Measurements from ENCODE around the gene PNLIPRP2. TPM values are rescaled to one million over a fixed set of nuclear protein-coding genes. Genes with fewer than 3 reads are reported as not detected.

PNLIPRP2 gene
- total RNA-seq, 2 experiments from 2014 or later, result not detected

DNA sequence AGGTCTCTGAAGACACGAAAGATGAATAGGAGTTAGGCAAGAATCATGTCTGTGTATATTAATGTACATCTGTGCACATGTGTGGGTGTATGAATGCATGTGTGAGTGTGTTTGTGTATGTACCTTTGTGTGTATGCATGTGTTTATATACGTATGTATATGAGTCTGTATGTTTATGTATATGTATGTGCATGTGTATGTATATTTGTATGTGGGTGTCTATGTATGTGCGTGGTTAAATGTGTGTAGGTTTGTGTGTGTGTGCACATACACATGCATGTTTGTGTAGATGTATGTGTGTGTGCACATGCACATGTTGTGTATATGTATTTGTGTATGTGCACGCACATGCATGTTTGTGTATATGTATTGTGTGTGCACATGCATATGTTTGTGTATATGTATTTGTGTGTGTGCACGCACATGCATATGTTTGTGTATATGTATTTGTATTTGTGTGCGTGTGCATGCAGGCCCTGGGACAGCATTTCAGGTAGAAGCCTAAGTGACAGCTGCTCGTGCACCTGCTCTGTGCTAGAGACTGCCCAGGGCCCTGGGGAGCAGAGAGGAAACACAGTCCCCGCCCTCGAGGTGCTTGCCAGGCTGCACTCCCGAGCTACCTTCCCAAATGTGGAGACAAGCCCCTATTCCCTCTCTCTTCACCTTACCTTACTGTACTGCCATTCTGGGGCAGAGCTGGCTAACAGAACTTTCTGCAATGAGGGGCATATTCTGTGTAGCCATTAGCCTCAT lies 17.9 kb upstream of the PNLIPRP2 start:
- POLR2A ChIA-PET, result no interaction called here
- Mint-ChIP-seq H3K27me3 (peaks cover 7% of the 10 kb centered on the region), H3K9me3 (no peaks in the 10 kb centered on the region), H3K4me1 (ENCODE audit: low read depth) (no peaks in the 10 kb centered on the region), H3K27ac (no peak overlapping the region), H3K4me3 (no peak overlapping the region), H3K36me3 (no peaks in the 10 kb centered on the region)
- intact Hi-C loops (cut with micrococcal nuclease), result no loop called here
- CTCF ChIA-PET, result no interaction called here
- DNase-seq, result no peak

DNA sequence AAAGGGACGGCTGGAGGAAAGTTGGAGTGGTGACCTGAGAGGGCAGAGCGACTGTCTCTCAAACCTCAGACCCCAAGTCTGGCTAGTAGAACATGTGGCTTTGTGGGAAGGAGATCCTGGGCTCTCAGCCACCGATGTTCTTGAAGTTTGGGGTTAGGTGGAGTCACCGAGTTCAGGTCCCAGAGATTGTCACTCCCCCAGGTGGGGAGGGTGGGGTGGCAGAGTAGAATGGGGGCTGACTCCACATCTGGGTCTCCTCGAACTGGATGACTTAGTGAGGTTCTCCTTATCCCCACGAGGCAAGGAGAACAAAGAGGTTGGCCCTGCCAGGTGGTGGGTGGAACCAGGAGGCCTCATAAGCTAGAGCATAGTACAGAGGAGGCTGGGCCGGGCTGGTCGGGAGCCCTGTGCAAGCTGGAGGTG lies 14.7 kb upstream of the PNLIPRP2 start:
- POLR2A ChIA-PET, result no interaction called here
- H3K27me3 Mint-ChIP-seq, result peaks cover 20% of the 10 kb centered on the region
- intact Hi-C loops (cut with micrococcal nuclease), result no loop called here

DNA sequence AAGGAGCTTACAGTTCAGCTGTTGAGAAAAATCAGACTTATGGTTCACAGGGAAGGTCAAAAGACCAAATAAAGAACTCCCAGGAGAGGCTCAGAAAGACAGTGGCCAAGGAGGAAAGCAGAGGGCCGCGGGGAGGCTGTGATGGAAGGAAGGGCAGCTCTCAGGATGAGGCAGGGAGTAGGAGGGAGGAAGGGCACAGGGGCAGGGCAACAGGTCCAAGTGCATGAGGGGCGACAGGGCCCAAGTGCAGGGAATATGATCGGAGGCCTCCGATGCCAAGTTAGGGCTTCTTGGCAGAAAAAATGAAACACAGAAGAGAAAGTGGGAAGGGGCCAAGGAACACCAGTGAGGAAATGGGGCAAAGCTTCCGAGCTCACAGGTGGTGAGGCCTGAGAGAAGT lies 13.4 kb upstream of the PNLIPRP2 start:
- Mint-ChIP-seq H3K36me3 (no peaks in the 10 kb centered on the region), H3K4me3 (no peak overlapping the region), H3K27ac (no peak overlapping the region), H3K27me3 (peaks cover 20% of the 10 kb centered on the region), H3K4me1 (ENCODE audit: low read depth) (no peaks in the 10 kb centered on the region), H3K9me3 (no peaks in the 10 kb centered on the region)
- DNase-seq, result no peak
- intact Hi-C loops (cut with micrococcal nuclease), result no loop called here
- ChIA-PET POLR2A (no interaction called here), CTCF (no interaction called here)

More for the DNA sequence above, 14.7 kb upstream of the PNLIPRP2 start:
- Mint-ChIP-seq H3K36me3 (no peaks in the 10 kb centered on the region), H3K27ac (no peak overlapping the region), H3K4me3 (no peak overlapping the region), H3K4me1 (ENCODE audit: low read depth) (no peaks in the 10 kb centered on the region), H3K9me3 (no peaks in the 10 kb centered on the region)
- CTCF ChIA-PET, result no interaction called here
- DNase-seq, result no peak

DNA sequence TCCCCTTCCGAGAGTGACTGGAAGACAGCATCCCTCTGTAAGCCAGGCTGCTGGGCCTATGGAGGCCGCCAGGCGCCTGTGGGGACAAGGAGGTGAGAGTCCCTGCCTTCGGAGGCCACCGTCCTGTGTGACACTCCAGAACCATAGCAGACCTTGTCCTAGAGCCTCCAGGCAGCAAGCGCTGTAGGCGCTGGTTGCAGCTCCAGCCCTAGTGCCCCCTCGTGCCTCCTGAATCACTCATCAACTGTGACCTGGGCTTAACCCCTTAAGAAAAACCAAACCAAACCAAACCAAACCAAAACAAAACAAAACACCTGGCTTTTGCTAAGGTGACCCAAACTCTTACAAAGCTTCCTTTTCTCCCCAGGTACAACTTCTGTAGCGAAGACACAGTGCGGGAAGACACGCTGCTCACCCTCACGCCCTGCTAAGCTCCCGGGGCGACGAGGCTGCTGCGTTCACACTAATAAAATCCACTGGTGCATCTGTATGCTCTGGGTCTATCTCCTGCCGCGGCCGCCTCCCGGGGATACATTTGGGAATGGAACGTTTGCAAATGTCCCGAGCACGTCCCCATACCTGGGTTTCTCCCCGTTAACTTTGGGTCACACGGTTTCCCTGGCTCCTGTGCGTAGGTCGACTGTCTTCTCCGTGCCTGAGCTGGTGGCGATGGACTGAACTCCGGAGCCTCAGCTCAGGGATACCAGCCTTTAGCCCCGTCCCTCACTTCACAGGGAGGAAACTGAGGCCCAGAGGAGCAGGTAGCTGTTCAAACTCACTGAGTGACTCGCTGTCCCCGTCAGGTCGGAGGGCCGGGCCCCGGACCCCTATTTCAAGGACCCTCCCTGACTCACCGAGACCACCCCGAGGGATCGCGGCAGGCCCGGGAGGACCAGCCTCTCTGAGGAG lies 11.8 kb upstream of the PNLIPRP2 start:
- Mint-ChIP-seq H3K36me3 (no peaks in the 10 kb centered on the region), H3K9me3 (no peaks in the 10 kb centered on the region), H3K27me3 (peaks cover 18% of the 10 kb centered on the region), H3K27ac (no peak overlapping the region), H3K4me1 (ENCODE audit: low read depth) (no peaks in the 10 kb centered on the region), H3K4me3 (no peak overlapping the region)
- POLR2A ChIA-PET, result no interaction called here
- intact Hi-C loops (cut with micrococcal nuclease), result no loop called here
- no peak for DNase-seq
- CTCF ChIA-PET, result no interaction called here

DNA sequence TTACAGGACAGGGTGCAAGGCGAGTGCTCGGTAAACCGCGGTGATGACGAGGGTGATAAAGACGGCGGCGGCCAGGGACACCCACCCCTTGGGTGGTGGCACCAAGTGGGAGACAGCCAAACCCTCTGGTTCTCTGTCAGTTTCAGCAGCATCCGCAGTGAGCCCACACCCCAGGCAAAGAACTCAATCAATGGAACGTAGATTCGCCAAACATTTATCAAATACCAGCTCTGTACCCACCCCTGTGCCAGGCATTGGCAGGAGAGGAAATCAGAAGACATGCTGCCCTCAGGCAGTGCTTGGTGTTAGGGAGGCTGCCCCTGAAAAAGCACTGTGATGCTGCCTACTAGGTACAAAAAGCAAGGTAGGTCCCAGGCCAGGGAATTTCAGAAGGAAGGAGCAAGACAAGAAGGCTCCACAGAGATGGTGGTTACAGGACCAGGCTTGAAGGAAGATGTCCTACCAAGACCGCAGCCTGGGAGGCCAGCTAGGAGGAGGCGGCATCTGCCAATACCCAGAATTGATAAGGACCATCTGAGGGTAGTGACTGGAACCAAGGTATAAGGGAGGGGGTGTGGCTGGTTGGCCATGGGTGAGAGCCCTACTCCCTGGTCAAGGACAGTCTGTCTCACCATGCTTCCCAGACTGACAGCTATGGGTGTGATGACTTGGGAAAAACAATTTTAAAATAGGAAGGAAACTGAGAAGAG lies 10.2 kb upstream of the PNLIPRP2 start:
- H3K27me3 Mint-ChIP-seq, result peaks cover 18% of the 10 kb centered on the region
- H3K4me3 Mint-ChIP-seq, result no peak overlapping the region
- no peaks in the 10 kb centered on the region for H3K36me3 Mint-ChIP-seq
- intact Hi-C loops (cut with micrococcal nuclease), result no loop called here
- DNase-seq, result no peak
- ChIA-PET CTCF (no interaction called here), POLR2A (no interaction called here)
- no peak overlapping the region for H3K27ac Mint-ChIP-seq
- no peaks in the 10 kb centered on the region for H3K9me3 Mint-ChIP-seq
- H3K4me1 Mint-ChIP-seq (ENCODE audit: low read depth), result no peaks in the 10 kb centered on the region

DNA sequence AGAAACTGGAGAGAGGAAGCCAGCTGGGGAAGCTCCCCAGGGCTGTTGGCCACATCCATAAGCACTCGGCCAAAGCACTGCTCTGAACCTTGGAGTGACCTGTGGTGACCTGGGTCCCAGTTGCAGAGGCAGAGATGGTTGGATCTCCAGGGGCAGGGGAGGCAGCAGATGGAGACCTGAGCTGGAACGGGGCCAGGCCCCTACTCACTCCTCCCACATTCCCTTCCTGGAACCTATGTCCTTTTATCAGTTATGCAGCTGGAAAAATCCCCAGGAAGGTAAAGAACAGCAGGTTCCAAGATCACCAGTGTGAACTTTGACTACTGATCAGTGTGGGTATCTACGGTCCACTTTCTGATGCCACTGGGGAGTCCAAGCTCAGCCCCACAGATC lies 9.6 kb upstream of the PNLIPRP2 start:
- DNase-seq, result no peak
- no peak overlapping the region for H3K4me3 Mint-ChIP-seq
- H3K27ac Mint-ChIP-seq, result no peak overlapping the region
- H3K4me1 Mint-ChIP-seq (ENCODE audit: low read depth), result no peaks in the 10 kb centered on the region
- ChIA-PET CTCF (no interaction called here), POLR2A (no interaction called here)
- peaks cover 17% of the 10 kb centered on the region for H3K27me3 Mint-ChIP-seq
- no peaks in the 10 kb centered on the region for H3K9me3 Mint-ChIP-seq
- intact Hi-C loops (cut with micrococcal nuclease), result no loop called here
- H3K36me3 Mint-ChIP-seq, result no peaks in the 10 kb centered on the region

DNA sequence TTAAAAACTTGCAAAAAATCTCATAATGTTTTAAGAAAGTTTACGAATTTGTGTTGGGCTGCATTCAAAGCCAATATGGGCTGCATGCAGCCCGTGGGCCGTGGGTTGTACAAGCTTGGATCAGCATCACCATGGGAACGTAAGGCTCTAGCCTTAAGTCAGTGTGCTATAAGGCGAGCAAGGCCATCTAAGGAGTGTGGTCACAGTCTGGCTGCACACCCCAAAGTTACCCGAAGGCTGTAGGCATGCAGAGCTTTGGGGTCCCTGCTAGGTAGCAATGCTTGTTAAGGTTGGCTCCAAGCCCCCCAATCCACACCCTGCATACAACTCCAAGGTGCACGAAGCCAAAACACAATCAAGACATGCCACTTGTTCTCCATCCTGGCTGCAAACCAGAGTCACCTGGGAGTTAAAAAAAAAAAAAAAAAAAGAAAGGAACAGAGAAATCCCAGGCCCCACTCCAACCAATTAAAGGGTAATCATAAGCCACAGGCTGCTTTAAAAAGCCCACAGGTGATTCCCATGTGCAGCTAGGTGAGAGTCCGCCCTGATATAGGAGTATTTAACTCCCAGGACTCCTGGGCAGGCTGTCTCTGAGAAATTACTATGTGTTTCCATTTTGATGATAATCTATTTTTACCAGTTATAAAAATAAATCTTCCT lies 8.5 kb upstream of the PNLIPRP2 start:
- no peaks in the 10 kb centered on the region for H3K4me1 Mint-ChIP-seq (ENCODE audit: low read depth)
- H3K9me3 Mint-ChIP-seq, result no peaks in the 10 kb centered on the region
- peaks cover 15% of the 10 kb centered on the region for H3K27me3 Mint-ChIP-seq
- DNase-seq, result no peak
- ChIA-PET POLR2A (no interaction called here), CTCF (no interaction called here)
- H3K27ac Mint-ChIP-seq, result no peak overlapping the region
- intact Hi-C loops (cut with micrococcal nuclease), result no loop called here
- no peak overlapping the region for H3K4me3 Mint-ChIP-seq
- no peaks in the 10 kb centered on the region for H3K36me3 Mint-ChIP-seq

DNA sequence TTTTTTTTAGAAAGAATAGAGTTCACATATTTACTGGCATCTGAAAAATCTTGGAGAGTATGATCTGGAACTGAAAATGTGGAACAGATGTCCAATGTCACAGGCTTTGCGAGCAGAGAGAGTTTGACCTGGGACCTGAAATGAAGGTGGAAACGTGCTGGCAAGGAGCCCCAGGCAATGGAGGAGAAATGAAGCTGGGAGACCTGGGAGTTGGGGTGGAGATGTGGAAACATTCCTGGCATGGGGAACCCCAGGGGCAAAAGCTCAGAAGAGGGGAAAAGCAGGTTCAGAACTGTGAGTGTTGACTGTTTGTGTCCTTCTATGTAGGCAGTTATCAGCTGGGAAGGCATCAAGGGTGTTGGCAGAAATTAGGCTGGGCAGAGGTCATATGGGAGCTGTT lies 7.3 kb upstream of the PNLIPRP2 start:
- POLR2A ChIA-PET, result interaction anchor here (0.6 kb wide), 1 partner anchor 12 kb away, joined by 5 read pairs; no protein-coding TSS in a partner anchor
- no peaks in the 10 kb centered on the region for H3K36me3 Mint-ChIP-seq

DNA sequence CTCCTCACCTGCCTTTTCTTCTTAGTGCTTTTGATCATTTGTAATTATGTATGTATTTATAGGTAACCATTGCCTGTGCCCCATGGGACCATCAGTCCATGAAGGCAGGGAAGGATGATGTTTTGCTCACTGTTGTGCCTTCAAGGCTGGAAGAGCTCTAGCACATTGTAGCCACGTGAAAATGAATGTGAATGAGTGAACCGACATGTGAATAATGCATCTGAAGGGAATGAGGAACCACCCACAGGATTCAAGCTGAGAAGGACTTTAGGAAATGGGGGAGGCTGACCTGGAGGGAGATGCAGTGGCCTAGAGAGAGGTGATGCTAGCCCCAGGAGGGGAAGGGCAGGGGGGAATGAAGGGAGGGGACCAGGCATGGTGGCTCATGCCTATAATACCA lies 6.0 kb upstream of the PNLIPRP2 start:
- no peak overlapping the region for H3K4me3 Mint-ChIP-seq
- no peak overlapping the region for H3K27ac Mint-ChIP-seq
- H3K4me1 Mint-ChIP-seq (ENCODE audit: low read depth), result no peaks in the 10 kb centered on the region
- no peak for DNase-seq
- H3K36me3 Mint-ChIP-seq, result no peaks in the 10 kb centered on the region
- peaks cover 3% of the 10 kb centered on the region for H3K27me3 Mint-ChIP-seq
- CTCF ChIA-PET, result no interaction called here
- intact Hi-C loops (cut with micrococcal nuclease), result no loop called here
- POLR2A ChIA-PET, result no interaction called here
- no peaks in the 10 kb centered on the region for H3K9me3 Mint-ChIP-seq

More for the DNA sequence above, 7.3 kb upstream of the PNLIPRP2 start:
- no peak overlapping the region for H3K27ac Mint-ChIP-seq
- intact Hi-C loops (cut with micrococcal nuclease), result no loop called here
- H3K4me3 Mint-ChIP-seq, result no peak overlapping the region
- no peak for DNase-seq
- peaks cover 12% of the 10 kb centered on the region for H3K27me3 Mint-ChIP-seq
- no peaks in the 10 kb centered on the region for H3K4me1 Mint-ChIP-seq (ENCODE audit: low read depth)
- no peaks in the 10 kb centered on the region for H3K9me3 Mint-ChIP-seq
- CTCF ChIA-PET, result no interaction called here

DNA sequence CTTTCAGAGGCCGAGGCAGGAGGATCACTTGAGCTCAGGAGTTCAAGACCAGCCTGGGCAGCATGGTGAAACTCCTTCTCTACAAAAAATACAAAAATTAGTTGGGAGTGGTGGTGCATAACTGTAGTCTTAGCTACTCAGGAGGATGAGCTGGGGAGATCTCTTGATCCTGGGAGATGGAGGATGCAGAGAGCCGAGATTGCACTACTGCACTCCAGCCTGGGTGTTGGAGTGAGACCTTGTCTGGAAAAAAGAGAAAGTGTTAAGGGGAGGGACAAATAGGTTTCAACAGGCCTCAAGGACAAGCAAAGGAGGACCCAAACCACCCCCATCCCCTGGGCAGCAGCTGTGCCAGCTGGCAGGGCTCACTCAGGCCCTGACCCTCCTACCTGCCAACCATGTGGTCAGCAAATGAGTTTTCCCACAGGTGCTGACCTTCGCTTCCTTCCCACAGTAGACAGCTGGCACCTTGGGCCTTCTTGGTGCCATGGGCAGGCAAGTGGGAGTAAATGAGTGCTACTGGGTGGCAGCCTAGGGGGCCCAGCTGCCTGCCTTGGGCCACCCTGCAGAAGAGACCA lies 5.5 kb upstream of the PNLIPRP2 start:
- Mint-ChIP-seq H3K27me3 (peaks cover under 1% of the 10 kb centered on the region), H3K4me1 (ENCODE audit: low read depth) (no peaks in the 10 kb centered on the region), H3K9me3 (no peaks in the 10 kb centered on the region), H3K36me3 (no peaks in the 10 kb centered on the region), H3K4me3 (no peak overlapping the region), H3K27ac (no peak overlapping the region)
- no peak for DNase-seq
- POLR2A ChIA-PET, result no interaction called here
- intact Hi-C loops (cut with micrococcal nuclease), result no loop called here
- CTCF ChIA-PET, result no interaction called here

DNA sequence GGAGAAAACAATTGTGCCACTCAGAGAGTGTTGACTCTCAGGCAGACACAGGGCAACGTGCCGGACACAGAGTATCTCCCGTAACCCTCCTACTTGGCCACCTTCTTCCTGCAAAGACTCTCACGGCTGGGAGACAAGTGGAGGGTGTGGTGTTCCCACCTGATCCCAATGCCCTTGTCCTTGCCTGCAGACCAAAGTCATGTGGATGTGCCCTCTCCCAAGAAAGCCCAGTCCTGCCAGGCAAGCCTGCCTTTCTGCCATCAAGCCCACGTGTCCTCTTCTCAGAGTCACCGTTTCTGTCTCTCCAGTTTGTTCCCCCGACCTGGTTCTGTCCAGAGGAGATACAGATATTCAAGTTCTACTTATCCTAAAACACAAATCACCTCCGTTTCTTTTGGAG lies 723 bp downstream of the PNLIPRP2 start:
- H3K36me3 Mint-ChIP-seq, result no peaks in the 10 kb centered on the region
- no peak overlapping the region for H3K4me3 Mint-ChIP-seq
- no peak for DNase-seq
- H3K9me3 Mint-ChIP-seq, result no peaks in the 10 kb centered on the region
- no peaks in the 10 kb centered on the region for H3K4me1 Mint-ChIP-seq (ENCODE audit: low read depth)
- no peak overlapping the region for H3K27ac Mint-ChIP-seq
- ChIA-PET POLR2A (no interaction called here), CTCF (no interaction called here)
- H3K27me3 Mint-ChIP-seq, result peaks cover 10% of the 10 kb centered on the region
- intact Hi-C loops (cut with micrococcal nuclease), result no loop called here

Data from activated CD4-positive, alpha-beta memory T cell treated with anti-CD3 and anti-CD28 coated beads for 36 hours (primary cell).